GM12873 (cell line): Measurements from ENCODE around the gene HDAC1.

Experiments used
- CTCF ChIP-seq: IDR thresholded peaks from 2 replicates; pipeline ENCODE4 v1.5.1; 2012; ENCODE audit warnings: low read depth, mild to moderate bottlenecking, moderate library complexity, low read length, control low read depth; ENCODE audit not compliant: insufficient read depth; ENCODE audit errors: missing control alignments

HDAC1 gene

GRCh38 chr1:32349211-32349708, 57.4 kb downstream of the HDAC1 start:
- no peak for TF ChIP-seq CTCF

- TF ChIP-seq CTCF = peak; percentile 61
Observed at GRCh38 chr1:32350785-32351398, 59.0 kb downstream of the HDAC1 start.

- no peak for TF ChIP-seq CTCF
Observed at GRCh38 chr1:32351399-32352238, 59.7 kb downstream of the HDAC1 start.

- TF ChIP-seq CTCF = no peak
Observed at GRCh38 chr1:32352239-32352745, 60.4 kb downstream of the HDAC1 start.

GRCh38 chr1:32352831-32353383, 61.0 kb downstream of the HDAC1 start:
- TF ChIP-seq CTCF = no peak

- no peak for TF ChIP-seq CTCF
Observed at GRCh38 chr1:32353431-32353830, 61.5 kb downstream of the HDAC1 start.
